ENCODE results near the gene RARRES1.
A peak's percentile ranks its signal among the peaks of the same experiment; 100 is the strongest.

Gene RARRES1

GRCh38 chr3:158747417-158747816 lies 15.2 kb upstream of the RARRES1 start:
- DNase-seq: no peak

GRCh38 chr3:158745551-158745950 lies 13.3 kb upstream of the RARRES1 start:
- H3K9me3 Mint-ChIP-seq: no peaks in the 10 kb centered on the region
- peaks cover 16% of the 10 kb centered on the region for H3K36me3 Mint-ChIP-seq (ENCODE audit: low read depth)
- H3K4me3 Mint-ChIP-seq: no peak overlapping the region

More at GRCh38 chr3:158747417-158747816, 15.2 kb upstream of the RARRES1 start:
- Mint-ChIP-seq H3K27ac (no peak overlapping the region), H3K27me3 (no peaks in the 10 kb centered on the region), H3K9me3 (no peaks in the 10 kb centered on the region), H3K4me1 (peaks cover 2% of the 10 kb centered on the region), H3K4me3 (no peak overlapping the region), H3K36me3 (ENCODE audit: low read depth) (peaks cover 13% of the 10 kb centered on the region)
- no peak for ATAC-seq

GRCh38 chr3:158744567-158745288 lies 12.5 kb upstream of the RARRES1 start:
- Mint-ChIP-seq H3K36me3 (ENCODE audit: low read depth) (peaks cover 16% of the 10 kb centered on the region), H3K27ac (no peak overlapping the region), H3K4me1 (peaks cover 9% of the 10 kb centered on the region), H3K27me3 (no peaks in the 10 kb centered on the region), H3K4me3 (no peak overlapping the region), H3K9me3 (no peaks in the 10 kb centered on the region)
- ATAC-seq (no peak), DNase-seq (no peak)

More at GRCh38 chr3:158745551-158745950, 13.3 kb upstream of the RARRES1 start:
- Mint-ChIP-seq H3K27me3 (no peaks in the 10 kb centered on the region), H3K4me1 (peaks cover 9% of the 10 kb centered on the region), H3K27ac (no peak overlapping the region)
- no peak for DNase-seq
- no peak for ATAC-seq

- ATAC-seq (no peak), DNase-seq (no peak)
- Mint-ChIP-seq H3K4me1 (peaks cover 9% of the 10 kb centered on the region), H3K27ac (no peak overlapping the region), H3K36me3 (ENCODE audit: low read depth) (peaks cover 14% of the 10 kb centered on the region), H3K27me3 (no peaks in the 10 kb centered on the region), H3K4me3 (no peak overlapping the region), H3K9me3 (no peaks in the 10 kb centered on the region)
Observed at GRCh38 chr3:158743664-158744566, 11.7 kb upstream of the RARRES1 start.

- DNase-seq: no peak
- Mint-ChIP-seq H3K4me3 (no peak overlapping the region), H3K4me1 (peaks cover 9% of the 10 kb centered on the region), H3K27ac (no peak overlapping the region), H3K27me3 (no peaks in the 10 kb centered on the region), H3K9me3 (no peaks in the 10 kb centered on the region), H3K36me3 (ENCODE audit: low read depth) (peaks cover 14% of the 10 kb centered on the region)
- ATAC-seq: no peak
Observed at GRCh38 chr3:158742871-158743663, 10.8 kb upstream of the RARRES1 start.

- peaks cover 6% of the 10 kb centered on the region for H3K9me3 Mint-ChIP-seq
- H3K4me1 Mint-ChIP-seq: peaks cover 9% of the 10 kb centered on the region
- no peak overlapping the region for H3K4me3 Mint-ChIP-seq
- no peak for DNase-seq
- peaks cover 14% of the 10 kb centered on the region for H3K36me3 Mint-ChIP-seq (ENCODE audit: low read depth)
- no peaks in the 10 kb centered on the region for H3K27me3 Mint-ChIP-seq
- no peak overlapping the region for H3K27ac Mint-ChIP-seq
- ATAC-seq: no peak
Observed at GRCh38 chr3:158739661-158740060, 7.4 kb upstream of the RARRES1 start.

GRCh38 chr3:158739078-158739477 lies 6.8 kb upstream of the RARRES1 start:
- Mint-ChIP-seq H3K9me3 (peaks cover 6% of the 10 kb centered on the region), H3K4me3 (no peak overlapping the region), H3K27ac (no peak overlapping the region), H3K4me1 (peaks cover 9% of the 10 kb centered on the region), H3K36me3 (ENCODE audit: low read depth) (peaks cover 10% of the 10 kb centered on the region), H3K27me3 (no peaks in the 10 kb centered on the region)
- no peak for DNase-seq
- ATAC-seq: no peak

GRCh38 chr3:158738653-158739052 lies 6.4 kb upstream of the RARRES1 start:
- H3K9me3 Mint-ChIP-seq: peaks cover 6% of the 10 kb centered on the region
- DNase-seq: no peak
- H3K4me3 Mint-ChIP-seq: no peak overlapping the region
- no peaks in the 10 kb centered on the region for H3K27me3 Mint-ChIP-seq
- H3K36me3 Mint-ChIP-seq (ENCODE audit: low read depth): peaks cover 12% of the 10 kb centered on the region
- no peak for ATAC-seq
- peaks cover 9% of the 10 kb centered on the region for H3K4me1 Mint-ChIP-seq
- H3K27ac Mint-ChIP-seq: no peak overlapping the region

- Mint-ChIP-seq H3K4me3 (no peak overlapping the region), H3K36me3 (ENCODE audit: low read depth) (peaks cover 8% of the 10 kb centered on the region), H3K4me1 (peaks cover 9% of the 10 kb centered on the region), H3K27me3 (no peaks in the 10 kb centered on the region), H3K27ac (no peak overlapping the region), H3K9me3 (peaks cover 6% of the 10 kb centered on the region)
- DNase-seq (no peak), ATAC-seq (no peak)
Observed at GRCh38 chr3:158737976-158738615, 5.8 kb upstream of the RARRES1 start.

- no peak overlapping the region for H3K4me3 Mint-ChIP-seq
- peaks cover 6% of the 10 kb centered on the region for H3K9me3 Mint-ChIP-seq
- H3K27me3 Mint-ChIP-seq: no peaks in the 10 kb centered on the region
- H3K4me1 Mint-ChIP-seq: peaks cover 7% of the 10 kb centered on the region
- DNase-seq: no peak
- ATAC-seq: no peak
- no peak overlapping the region for H3K27ac Mint-ChIP-seq
- peaks cover 8% of the 10 kb centered on the region for H3K36me3 Mint-ChIP-seq (ENCODE audit: low read depth)
Observed at GRCh38 chr3:158737410-158737809, 5.2 kb upstream of the RARRES1 start.

- peaks cover 7% of the 10 kb centered on the region for H3K4me1 Mint-ChIP-seq
- no peak overlapping the region for H3K4me3 Mint-ChIP-seq
- DNase-seq: no peak
- peaks cover 4% of the 10 kb centered on the region for H3K27me3 Mint-ChIP-seq
- peaks cover 5% of the 10 kb centered on the region for H3K36me3 Mint-ChIP-seq (ENCODE audit: low read depth)
- no peak overlapping the region for H3K27ac Mint-ChIP-seq
- H3K9me3 Mint-ChIP-seq: peaks cover 6% of the 10 kb centered on the region
- no peak for ATAC-seq
Observed at GRCh38 chr3:158735296-158736033, 3.2 kb upstream of the RARRES1 start.

- H3K27ac Mint-ChIP-seq: no peak overlapping the region
- peaks cover 6% of the 10 kb centered on the region for H3K9me3 Mint-ChIP-seq
- no peak for DNase-seq
- peaks cover 7% of the 10 kb centered on the region for H3K4me1 Mint-ChIP-seq
- no peak for ATAC-seq
- peaks cover 8% of the 10 kb centered on the region for H3K36me3 Mint-ChIP-seq (ENCODE audit: low read depth)
- peaks cover 4% of the 10 kb centered on the region for H3K27me3 Mint-ChIP-seq
- H3K4me3 Mint-ChIP-seq: no peak overlapping the region
Observed at GRCh38 chr3:158733656-158734055, 1.4 kb upstream of the RARRES1 start.

GRCh38 chr3:158732856-158733200 lies 571 bp upstream of the RARRES1 start:
- Mint-ChIP-seq H3K27ac (no peak overlapping the region), H3K27me3 (peaks cover 6% of the 10 kb centered on the region), H3K4me3 (no peak overlapping the region), H3K36me3 (ENCODE audit: low read depth) (peaks cover 8% of the 10 kb centered on the region), H3K4me1 (peaks cover 12% of the 10 kb centered on the region), H3K9me3 (peaks cover 6% of the 10 kb centered on the region)
- ATAC-seq: peak; percentile 17
- no peak for DNase-seq
